Left cardiac atrium (tissue), 4 donors: ENCODE results near the gene XXYLT1. TPM values are rescaled to one million over a fixed set of nuclear protein-coding genes. Genes with fewer than 3 reads are reported as not detected.
A peak's percentile ranks its signal among the peaks of the same experiment; 100 is the strongest.
"Not testable (repeated sequence)": the region's sequence is repeated elsewhere in the genome, so short reads cannot be mapped to it uniquely, and the experiment has no call there.

Experiments
- ATAC-seq, 2 donors: fragments of 200-7000 bp; cut with Tn5 transposase; one replicate each; pipeline ENCODE4 v1.9.1; 2020; ENCODE audit warnings: mild to moderate bottlenecking in 2 of 2, moderate library complexity in 2 of 2
- DNase-seq: peaks from one replicate; pipeline ENCODE4 v3.0.0-alpha.2; 2020
- intact Hi-C, 2 donors: fragments of 100-400 bp; cut with DNase I; formaldehyde crosslinking; loops; one replicate each; pipeline versions ENCODE4 v1.14.1 to v1.15.1; 2022 to 2023
- total RNA-seq, 2 donors: library from RNA; stranded (reverse); fragmentation: NEBNext Ultra II Directional; extraction: Animal tissue kit (Norgen Biotek cat#: 25700); gene quantifications; one replicate each; pipeline ENCODE4 v1.2.1, GENCODE V29; 2021
- donor health status: DM: no; HTN: yes; CAD: no.
- donor health status: DM: no; HTN: yes; CAD: no; lungs with severe emphysema.
- donor health status: DM: yes; HTN: yes; CAD: no.
- donor health status: Dilated cardiomyopathy.

The XXYLT1 gene
- total RNA-seq, 2 donors from 2014 or later = 4.2 to 8.8 TPM

DNA sequence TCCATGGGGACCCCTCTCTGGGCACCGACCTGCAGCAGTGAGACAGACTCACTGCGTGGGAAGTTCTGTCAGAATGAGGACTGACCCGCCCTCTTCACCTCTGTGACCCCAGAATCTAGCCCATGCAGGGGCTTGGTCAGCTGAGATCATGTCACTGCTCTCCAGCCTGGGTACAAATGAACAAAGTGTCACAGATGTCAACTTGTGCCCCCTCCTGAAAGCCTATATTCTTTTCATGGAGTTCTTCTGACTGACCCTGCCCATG, 210.8 kb downstream of the XXYLT1 start:
- DNase-seq (no peak), ATAC-seq (no peak)
- intact Hi-C loops = no loop called here

DNA sequence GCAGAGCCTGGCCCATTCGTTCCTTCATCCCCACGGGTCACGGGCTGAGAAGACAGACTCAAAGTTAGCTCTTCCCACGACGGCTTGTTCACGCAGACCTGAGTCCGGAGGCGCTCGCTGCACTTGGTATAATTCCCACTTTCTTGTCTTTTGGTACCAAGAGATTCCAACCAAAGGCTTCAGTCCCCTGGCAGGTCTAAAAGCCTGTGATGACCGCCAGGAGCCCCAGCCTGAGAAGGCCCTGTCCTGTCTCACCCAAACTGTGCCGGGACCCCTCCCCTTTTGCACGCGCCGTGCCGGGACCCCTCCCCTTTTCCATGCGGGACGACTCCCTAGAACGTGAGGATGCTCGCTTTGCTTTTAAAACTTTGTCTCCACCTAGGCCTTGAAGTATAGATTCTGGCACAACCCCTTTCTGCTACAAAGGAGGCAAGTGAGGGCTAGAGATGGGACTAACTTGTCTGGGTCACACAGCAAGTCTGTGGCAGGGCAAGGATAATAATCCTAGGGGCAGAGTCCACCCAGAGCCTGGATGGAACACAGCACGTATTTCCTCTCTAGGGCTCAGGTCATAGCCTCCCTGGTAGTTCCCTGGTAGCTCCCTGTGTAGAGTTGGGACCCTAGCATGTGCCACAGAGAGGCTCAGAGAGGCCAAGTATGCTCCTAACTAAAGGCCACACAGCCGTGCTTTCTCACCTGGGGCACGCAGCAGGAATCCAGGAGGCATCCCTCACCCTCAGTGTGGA, 211.3 kb downstream of the XXYLT1 start:
- ATAC-seq (no peak), DNase-seq (no peak)
- intact Hi-C loops = no loop called here

DNA sequence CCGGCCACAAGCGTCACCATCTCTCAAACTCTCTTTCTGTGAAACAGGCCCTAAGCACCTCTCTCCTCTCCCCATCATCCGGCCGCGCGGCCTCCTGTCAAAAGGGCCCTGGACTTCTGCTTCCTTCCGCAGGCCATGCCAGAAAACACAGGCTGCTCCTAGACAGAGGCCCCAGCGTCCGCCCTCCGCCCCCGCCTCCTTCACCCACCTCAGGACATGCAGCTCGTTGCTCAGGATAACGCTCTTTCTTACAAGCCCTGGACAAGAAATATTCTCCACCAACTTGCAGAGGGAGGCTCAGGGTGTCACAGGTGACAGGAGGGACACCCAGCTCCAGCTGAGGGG, 212.0 kb downstream of the XXYLT1 start:
- intact Hi-C loops = no loop called here
- peak; percentile 77 for DNase-seq
- ATAC-seq = peak; percentile 43 to 48

DNA sequence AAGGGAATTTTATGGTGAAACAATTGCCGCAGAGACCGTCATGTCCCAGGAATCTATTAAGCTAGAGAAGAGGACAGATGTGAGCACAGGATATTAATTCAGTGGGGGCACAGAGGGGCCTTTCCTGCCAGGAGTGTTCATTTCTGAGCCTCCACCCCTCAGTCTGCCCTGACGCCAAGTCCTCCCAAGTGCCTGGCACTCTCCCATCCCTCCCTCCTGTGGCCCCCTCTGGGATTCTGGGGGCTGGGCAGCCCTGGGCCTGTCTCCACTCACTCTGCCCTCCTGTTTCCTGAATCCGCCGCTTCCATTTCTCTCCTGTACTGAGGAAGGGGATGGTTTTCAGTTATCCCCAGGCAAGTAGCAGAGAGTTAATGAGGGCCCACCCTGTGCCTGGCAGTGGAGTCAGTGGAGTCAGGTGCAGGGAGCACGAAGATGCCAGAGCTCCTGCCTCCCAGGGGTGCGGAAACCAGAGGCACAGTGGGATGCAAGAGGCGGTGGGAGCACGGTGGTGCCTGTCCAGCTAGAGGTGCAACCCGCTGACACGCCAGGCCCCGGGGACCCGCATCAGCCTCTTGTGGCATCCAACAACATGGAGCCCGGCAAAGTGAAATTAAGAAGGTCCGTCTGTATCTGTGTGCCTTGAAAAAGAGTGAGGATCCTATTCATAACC, 212.5 kb downstream of the XXYLT1 start:
- ATAC-seq = no peak
- intact Hi-C loops = no loop called here
- DNase-seq = no peak

DNA sequence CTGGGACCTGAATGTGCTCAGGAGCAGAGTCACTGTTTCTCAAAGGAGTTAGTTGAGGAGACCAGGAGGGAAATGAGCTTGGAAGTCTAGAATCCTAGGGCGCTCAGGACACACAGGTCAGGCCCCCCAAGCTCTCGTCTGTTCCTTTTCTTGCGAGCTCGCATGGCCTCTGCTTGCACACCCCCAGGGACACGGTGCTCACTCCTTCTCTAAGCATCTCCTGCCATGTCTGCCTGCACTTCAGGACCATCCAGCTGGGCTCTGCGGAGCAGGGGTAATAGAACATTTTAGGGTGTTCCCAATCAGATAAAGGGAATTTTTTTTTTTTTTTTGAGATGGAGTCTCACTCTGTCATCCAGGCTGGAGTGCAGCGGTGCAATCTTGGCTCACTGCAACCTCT, 213.2 kb downstream of the XXYLT1 start:
- intact Hi-C loops = no loop called here
- ATAC-seq = no peak
- no peak for DNase-seq

DNA sequence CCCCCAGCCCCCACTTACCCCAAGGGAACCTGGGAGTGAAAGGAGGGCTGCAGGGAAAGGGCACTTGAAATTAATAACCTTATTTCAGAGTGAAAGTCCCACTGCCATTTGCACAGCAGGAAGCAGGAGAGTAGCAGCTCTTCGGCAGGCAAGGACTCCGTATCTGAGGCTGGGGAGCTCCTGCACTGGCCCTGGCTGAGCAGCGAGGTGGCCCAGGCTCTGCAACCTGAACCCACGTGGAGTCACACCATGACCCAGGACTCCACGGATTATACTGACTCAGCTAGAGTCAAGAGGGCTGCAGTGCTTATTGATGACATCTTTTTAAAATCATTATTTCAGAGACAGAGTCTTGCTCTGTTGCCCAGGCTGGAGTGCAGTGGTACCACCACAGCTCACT, 214.5 kb downstream of the XXYLT1 start:
- intact Hi-C loops = no loop called here
- DNase-seq = no peak
- no peak for ATAC-seq

DNA sequence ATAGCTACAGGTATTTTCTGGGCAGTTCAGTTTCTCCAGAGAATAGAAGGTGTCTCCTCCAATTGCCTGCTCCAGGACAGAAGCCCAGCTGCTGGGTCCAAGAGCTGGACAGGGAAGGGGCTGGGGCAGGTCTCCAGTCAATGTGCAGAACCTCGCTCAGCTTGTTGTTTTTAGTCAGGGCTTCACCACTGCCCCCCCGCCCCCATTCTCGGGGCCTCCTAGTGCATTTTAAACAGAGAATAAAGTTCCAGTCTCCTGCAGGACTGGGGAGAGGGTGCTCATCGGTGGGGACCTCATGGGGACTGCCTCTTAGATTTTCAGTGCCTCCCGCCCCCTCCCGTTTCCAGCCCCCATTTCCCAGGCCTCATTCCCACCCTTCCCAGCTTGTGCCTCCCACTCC, 216.6 kb downstream of the XXYLT1 start:
- DNase-seq = no peak
- intact Hi-C loops = no loop called here
- ATAC-seq = no peak

DNA sequence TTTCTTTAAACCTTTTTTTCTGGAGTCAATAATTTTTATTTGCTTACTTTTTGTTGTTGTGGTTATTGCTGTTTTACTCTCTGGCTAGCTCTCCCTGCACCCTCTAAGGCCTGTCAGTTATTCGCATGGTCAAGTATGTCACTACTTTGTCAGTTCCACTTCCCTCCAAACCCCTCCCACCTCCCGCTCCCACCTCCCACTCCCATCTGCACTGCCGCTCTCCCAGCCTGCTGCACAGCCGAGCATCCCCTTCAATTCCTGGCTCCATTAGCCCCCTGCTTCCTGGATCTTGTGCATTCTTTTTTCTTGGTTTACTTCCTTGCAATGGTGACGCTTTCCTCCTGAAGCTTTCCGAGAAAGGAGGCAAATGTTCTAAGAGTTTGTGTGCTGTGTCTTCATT, 218.0 kb downstream of the XXYLT1 start:
- intact Hi-C loops = no loop called here
- ATAC-seq (no peak), DNase-seq (no peak)

DNA sequence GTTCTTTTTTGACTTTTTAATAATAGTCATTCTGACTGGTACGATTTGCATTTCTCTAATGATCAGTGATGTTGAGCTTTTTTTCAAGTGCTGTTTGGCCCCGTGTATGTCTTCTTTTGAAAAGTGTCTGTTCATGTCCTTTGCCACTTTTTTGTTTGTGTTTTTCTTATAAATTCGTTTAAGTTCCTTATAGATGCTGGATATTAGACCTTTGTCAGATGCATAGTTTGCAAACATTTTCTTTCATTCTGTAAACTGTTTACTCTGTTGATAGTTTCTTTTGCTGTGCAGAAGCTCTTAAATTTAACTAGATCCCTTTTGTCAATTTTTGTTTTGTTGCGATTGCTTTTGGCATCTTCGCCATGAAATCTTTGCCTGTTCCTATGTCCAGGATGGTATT, 220.7 kb downstream of the XXYLT1 start:
- intact Hi-C loops, ATAC-seq, DNase-seq: not testable (repeated sequence)

DNA sequence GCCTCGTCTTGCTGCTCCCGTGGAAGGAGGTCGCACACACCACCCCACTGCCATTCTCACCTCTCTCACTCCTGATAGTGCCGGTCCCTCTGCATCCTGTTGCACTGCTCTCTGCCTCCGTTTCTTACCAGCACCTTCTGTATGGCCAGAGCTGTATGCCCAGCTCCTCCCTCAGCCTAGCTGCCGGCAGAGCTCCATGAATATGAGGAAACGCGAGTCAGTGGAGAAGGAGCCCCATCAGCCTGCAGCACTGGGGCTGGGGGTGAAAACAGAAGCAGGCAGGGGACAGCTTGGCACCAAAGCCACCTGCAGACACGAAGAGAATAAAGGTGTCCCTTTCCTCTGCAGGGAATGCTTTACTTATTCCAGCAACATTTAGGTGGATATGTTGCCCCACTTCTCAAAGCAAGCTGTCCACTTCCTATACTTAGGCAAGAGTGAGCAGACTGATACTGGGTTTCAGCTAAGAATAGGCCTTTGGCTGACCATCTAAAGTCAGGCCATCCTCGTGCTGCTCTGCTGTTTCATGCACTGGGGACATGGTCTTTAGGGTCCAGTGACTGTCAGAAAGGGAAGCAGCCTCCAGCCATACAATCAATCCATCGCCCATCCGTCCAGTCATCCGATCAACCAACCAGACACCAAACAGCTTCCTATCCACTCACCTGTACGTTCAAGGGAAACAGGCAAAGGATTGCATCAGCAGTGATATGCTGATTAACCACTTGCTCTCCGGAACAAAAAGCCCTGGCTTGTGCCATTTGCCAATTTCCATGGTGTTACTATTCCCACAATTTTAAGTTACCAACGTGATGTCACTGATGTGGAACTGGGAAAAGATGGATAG, 222.7 kb downstream of the XXYLT1 start:
- intact Hi-C loops = no loop called here
- no peak for DNase-seq
- ATAC-seq = no peak

DNA sequence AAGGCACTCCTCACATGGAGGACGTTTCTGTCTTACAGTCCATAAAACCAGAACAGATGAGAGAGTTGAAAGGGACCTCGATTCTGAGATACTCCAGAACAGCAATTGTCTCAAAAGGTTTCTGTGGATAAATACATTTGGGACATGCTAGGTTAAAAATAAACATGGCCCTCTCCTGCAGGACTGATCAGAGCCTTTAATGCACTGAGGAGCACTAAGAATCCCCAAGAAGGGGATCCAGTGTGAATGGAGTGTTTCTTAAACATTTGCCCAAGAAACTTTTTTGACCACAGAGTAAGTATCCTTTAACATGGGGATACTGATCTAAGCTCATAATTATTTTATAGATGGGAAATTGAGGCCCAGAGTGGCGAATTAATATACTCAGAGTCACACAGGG, 223.4 kb downstream of the XXYLT1 start:
- DNase-seq (no peak), ATAC-seq (no peak)
- intact Hi-C loops = no loop called here

DNA sequence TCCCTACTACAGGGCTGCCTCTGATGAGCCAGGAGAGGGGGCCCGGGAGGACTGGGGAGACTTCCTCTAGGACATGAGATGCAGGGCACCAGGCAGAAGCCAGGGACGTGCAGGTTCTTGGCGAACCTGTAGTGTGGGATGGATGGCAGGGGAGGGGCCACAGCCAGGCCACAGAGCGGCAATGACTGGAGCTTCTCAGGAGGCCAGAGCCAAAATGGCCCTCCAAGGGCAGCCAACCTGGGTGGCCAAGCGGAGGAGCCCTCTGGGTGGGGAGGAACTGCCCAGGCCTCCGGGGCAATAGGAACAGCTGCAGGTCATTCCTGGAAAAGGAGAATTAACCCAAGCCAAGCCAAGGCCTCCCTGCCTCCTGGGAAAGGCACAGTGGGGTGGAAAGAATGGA, 224.5 kb downstream of the XXYLT1 start:
- DNase-seq = no peak
- intact Hi-C loops = no loop called here
- no peak for ATAC-seq

DNA sequence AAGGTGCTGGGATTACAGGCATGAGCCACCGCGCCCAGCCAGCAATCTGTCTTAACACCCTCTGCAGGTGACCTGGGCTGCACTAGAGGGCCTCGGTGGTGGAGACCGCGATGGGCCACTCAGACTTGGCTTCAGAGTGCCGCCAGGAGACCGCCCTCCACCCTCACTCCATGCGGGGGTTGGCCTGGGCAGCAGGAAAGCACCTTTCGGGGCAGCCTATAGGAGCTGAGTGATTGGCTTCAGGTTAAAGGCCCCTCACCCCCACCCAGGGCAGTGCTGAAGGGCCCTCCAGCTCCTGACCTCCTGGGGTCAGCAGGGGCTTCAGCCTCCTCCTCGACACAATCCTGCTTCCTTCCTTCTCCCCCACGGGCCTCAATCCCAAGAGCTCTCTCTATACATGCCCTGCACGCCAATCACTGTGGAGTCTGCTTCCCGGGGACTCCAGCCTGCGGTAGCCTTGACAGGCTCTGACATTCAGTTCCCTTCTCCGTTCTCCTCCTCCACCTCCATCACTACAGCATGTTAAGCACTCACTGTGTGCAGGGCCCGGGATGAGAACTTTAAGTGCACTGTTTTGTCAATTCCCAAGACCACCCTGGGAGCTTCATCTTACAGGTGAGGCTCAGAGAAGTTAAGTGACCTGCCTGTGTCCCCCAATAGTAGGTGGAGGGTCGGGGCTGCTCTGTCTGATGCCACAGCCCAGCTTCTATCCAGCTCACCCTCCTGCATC, 225.3 kb downstream of the XXYLT1 start:
- no peak for ATAC-seq
- intact Hi-C loops = no loop called here
- no peak for DNase-seq

DNA sequence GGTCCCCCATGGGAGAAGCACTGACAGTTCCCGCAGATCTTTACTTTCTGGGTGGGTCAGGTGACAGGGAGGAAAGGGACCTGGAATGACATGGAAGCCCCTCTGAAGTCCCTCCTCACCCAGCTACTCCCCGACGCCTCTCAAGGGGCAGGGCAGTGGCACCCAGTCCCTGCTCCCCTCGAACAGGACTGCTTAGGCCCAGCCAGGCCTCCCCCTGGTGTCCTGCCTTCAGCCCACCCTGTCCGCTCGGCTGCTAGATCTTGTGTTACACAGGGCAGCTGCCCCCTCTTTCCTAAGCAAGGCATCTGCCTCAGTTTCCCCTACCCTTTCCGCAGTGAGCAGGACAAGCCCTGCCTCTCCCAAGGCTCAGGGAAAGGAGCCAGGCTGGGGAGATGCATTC, 226.5 kb downstream of the XXYLT1 start:
- ATAC-seq (no peak), DNase-seq (no peak)
- intact Hi-C loops = no loop called here

DNA sequence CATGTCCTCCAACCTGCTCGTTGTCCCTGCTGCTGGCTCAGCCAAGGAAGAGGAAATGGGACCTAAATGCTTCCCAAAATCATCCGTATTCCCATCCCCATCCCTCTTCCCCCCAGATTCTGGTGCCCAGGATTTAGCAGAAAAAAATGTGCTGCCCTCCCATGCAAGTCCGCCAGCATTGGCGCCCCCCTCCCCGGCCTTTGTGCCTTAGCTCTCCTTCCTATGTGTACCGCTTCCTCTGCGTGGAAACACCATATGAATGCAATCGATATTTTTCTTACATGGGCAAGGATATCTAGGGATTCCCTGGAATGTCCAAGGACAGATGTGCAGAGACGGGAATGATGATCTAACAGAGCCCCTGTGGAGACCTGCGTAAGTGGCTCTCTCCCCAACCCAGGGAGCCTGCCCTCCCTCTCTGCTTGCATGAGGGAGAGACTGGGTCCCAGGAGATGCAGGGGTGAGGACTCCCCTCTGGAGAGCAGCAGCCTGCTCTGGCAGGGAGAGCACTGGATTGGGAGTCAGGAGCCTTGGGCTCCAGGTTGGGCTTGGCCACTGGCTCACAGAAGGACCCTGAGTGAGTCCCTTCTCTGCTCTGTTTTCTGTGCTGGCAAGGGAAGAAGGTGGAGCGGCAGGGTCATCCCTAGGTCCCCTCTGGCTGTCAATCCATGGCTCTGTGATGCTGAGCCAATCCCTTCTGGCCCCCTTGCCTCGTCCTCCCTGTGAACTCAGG, 227.2 kb downstream of the XXYLT1 start:
- no peak for DNase-seq
- no peak for ATAC-seq
- intact Hi-C loops = no loop called here

DNA sequence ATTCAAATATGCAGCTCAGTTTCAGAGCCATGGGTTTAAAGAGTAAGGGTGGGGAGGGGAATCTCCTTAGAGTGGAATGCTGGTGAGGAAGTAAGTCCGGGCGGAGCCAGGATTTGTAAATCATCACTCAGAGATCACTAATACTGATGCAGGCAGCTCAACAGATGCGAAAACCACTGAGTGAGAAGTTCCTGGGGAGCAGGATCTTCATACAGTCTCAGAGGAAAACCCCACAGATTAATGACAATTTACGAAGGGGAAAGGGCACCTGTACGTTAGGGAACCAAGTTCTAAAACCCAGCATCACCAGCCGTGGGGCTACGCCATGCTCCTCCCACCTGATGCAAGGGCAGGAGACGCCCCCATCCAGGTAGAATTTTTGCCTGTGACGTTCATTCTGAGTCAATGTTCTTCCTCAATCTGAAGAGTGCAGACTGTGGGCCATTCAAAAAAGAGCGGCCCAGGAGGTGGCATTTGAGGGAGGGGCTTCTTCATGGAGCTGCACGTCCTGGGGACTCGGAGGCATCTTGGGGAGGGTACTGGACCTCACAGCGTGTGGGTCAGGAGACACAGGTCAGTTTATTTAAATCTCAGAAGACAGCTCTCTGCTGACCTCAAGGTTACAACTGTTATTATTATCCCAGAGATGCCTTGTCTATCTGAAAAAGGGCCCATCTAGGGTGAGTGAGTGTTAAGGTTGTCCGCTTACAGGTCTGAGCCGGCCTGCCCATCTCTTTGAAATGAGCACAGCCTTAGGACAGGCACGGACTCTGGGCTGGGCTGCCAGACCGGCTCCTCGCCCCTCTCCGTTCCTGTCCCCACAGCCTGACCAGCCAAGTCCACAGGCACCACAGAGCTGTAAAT, 228.0 kb downstream of the XXYLT1 start:
- intact Hi-C loops = no loop called here
- no peak for ATAC-seq
- DNase-seq = no peak

DNA sequence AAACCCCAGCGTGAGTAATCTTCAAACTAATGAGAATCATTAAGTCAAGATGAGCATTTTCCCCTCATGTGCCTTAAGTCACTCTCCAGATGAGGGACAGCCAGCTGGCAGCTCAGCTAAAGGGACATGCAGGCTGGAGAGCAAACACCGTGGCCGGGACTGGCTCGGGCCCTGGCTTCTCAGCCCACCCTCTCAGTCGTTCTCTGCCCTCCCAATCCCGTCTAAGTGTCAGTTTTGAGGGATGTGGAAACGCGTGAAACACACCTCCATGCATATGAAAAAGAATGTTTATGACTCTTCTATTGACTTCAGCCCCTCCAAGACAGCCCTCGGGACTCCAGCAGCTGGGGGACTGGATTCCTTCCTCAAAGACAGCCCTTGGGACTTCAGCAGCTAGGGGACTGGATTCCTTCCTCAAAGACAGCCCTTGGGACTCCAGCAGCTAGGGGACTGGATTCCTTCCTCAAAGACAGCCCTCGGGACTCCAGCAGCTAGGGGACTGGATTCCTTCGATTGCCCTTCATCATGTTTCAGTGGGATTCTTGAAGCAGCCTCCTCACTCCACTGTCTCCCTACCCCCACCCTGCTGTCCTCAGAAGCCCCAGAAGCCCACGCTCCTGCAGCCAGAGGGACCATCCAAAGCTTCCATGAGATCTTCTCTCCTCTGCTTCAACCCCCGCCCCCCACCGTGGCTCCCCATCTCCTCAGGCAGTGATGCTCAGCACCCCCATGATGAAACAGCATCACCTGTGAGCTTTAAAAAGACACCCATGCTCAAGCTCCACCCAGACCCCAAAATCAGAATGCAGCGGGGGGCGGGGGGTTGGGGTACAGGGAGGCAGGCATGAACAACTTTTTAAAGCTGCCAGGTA, 228.9 kb downstream of the XXYLT1 start:
- intact Hi-C loops = no loop called here
- no peak for DNase-seq
- ATAC-seq = no peak
